Right lobe of liver (tissue), 6 donors: ENCODE results near the gene RBM18. TPM values are rescaled to one million over a fixed set of nuclear protein-coding genes. Genes with fewer than 3 reads are reported as not detected.

Experiments used
- ATAC-seq, 4 donors: fragments of 200-7000 bp; cut with Tn5 transposase; one replicate each; pipeline ENCODE4 v1.9.1; 2020; ENCODE audit warnings: mild to moderate bottlenecking in 4 of 4, moderate library complexity in 4 of 4
- DNase-seq, 3 donors: peaks; one replicate each; pipeline ENCODE4 v3.0.0-alpha.2; 2020
- H3K27ac ChIP-seq, 3 donors: fragments of 200-600 bp; one replicate each; pipeline ENCODE4 v1.8.0; 2022
- H3K27me3 ChIP-seq, 2 donors: fragments of 200-600 bp; one replicate each; pipeline ENCODE4 v1.8.0; 2022
- H3K36me3 ChIP-seq, 4 donors: fragments of 200-600 bp; sonication (generic) in 1 of 4; one replicate each; pipeline versions ENCODE4 v1.5.1 to v1.8.0; 2017 to 2022; ENCODE audit warnings: control low read depth in 1 of 4
- H3K4me1 ChIP-seq, 4 donors: fragments of 200-600 bp; sonication (generic) in 1 of 4; one replicate each; pipeline versions ENCODE4 v1.5.1 to v1.8.0; 2017 to 2022; ENCODE audit warnings: control low read depth in 1 of 4
- H3K4me3 ChIP-seq, 3 donors: fragments of 200-600 bp; one replicate each; pipeline ENCODE4 v1.8.0; 2022
- H3K9me3 ChIP-seq, 4 donors: fragments of 200-600 bp; sonication (generic) in 1 of 4; one replicate each; pipeline versions ENCODE4 v1.5.1 to v1.8.0; 2017 to 2022; ENCODE audit warnings: control low read depth in 1 of 4
- CTCF ChIP-seq, 4 donors: fragments of 200-600 bp in 3 of 4; fragments of 450-650 bp in 1 of 4; IDR thresholded peaks; one replicate each; pipeline versions ENCODE4 v1.5.1 to v1.8.0; 2016 to 2022; ENCODE audit warnings: antibody characterized with exemption in 4 of 4, mild to moderate bottlenecking in 2 of 4
- POLR2A ChIP-seq: fragments of 450-650 bp; IDR thresholded peaks from one replicate; pipeline ENCODE4 v1.6.1; 2017; ENCODE audit warnings: antibody characterized with exemption, mild to moderate bottlenecking
- WGBS: methylation state at CpG from one replicate; pipeline ENCODE4 v1.1.6; 2018; ENCODE audit warnings: low coverage, low lambda C conversion rate; ENCODE audit not compliant: insufficient coverage; ENCODE audit errors: missing lambda C conversion rate; 5-methylcytosine and 5-hydroxymethylcytosine counted together
- intact Hi-C, 2 donors: fragments of 100-400 bp; cut with DNase I; formaldehyde crosslinking; loops; one replicate each; pipeline versions ENCODE4 v1.11.2 to v1.14.1; 2022
- total RNA-seq, 6 experiments: library from RNA; depleted of rRNA in 2 of 6; stranded (reverse); fragments of >200 nt in 2 of 6; fragmentation: NEBNext Ultra II Directional in 3 of 6; extraction: Animal tissue kit (Norgen Biotek cat#: 25700) in 3 of 6; gene quantifications; one replicate each; pipeline versions ENCODE4 v1.1.0 to v1.2.4, GENCODE V29; 2016 to 2023
- donor health status: DM: no; HTN: yes; CAD: no.
- donor health status: DM: no; HTN: no; CAD: no.
- donor health status: DM: no; HTN: no; CAD: no.
- donor health status: DM: no; HTN: yes; CAD: no.
- donor health status: DM: no; HTN: yes; CAD: no.

Gene RBM18
- total RNA-seq, 6 experiments from 2014 or later, result 3.4 to 9.3 (median 8.7) TPM

GRCh38 chr9:122209451-122209850, 55.2 kb downstream of the RBM18 start:
- ATAC-seq, result no peak
- no peak overlapping the region for H3K4me3 ChIP-seq
- H3K27me3 ChIP-seq, result peaks cover 0 to 8% of the 10 kb centered on the region in 2 donors
- H3K4me1 ChIP-seq, result no peaks in the 10 kb centered on the region
- no peak for DNase-seq
- no peak overlapping the region for H3K27ac ChIP-seq
- no CpG with 5 or more reads among the region's 12 CpGs for WGBS
- intact Hi-C loops, result no loop called here
- H3K9me3 ChIP-seq, result no peaks in the 10 kb centered on the region
- H3K36me3 ChIP-seq, result no peaks in the 10 kb centered on the region
- TF ChIP-seq POLR2A (no peak), CTCF (IDR thresholded peaks at IDR 0.05) (no peak)

- H3K27me3 ChIP-seq, result no peaks in the 10 kb centered on the region
- H3K4me3 ChIP-seq, result no peak overlapping the region
- no peaks in the 10 kb centered on the region for H3K4me1 ChIP-seq
- TF ChIP-seq POLR2A, result no peak
- TF ChIP-seq CTCF (IDR thresholded peaks at IDR 0.05), result no peak
- no peak for DNase-seq
- 57% methylated on average over 7 of the region's 9 CpGs for WGBS
- intact Hi-C loops, result no loop called here
- H3K27ac ChIP-seq, result no peak overlapping the region
- no peak for ATAC-seq
- H3K9me3 ChIP-seq, result no peaks in the 10 kb centered on the region
- H3K36me3 ChIP-seq, result no peaks in the 10 kb centered on the region
Observed at GRCh38 chr9:122207096-122207495, 57.5 kb downstream of the RBM18 start.

DNA sequence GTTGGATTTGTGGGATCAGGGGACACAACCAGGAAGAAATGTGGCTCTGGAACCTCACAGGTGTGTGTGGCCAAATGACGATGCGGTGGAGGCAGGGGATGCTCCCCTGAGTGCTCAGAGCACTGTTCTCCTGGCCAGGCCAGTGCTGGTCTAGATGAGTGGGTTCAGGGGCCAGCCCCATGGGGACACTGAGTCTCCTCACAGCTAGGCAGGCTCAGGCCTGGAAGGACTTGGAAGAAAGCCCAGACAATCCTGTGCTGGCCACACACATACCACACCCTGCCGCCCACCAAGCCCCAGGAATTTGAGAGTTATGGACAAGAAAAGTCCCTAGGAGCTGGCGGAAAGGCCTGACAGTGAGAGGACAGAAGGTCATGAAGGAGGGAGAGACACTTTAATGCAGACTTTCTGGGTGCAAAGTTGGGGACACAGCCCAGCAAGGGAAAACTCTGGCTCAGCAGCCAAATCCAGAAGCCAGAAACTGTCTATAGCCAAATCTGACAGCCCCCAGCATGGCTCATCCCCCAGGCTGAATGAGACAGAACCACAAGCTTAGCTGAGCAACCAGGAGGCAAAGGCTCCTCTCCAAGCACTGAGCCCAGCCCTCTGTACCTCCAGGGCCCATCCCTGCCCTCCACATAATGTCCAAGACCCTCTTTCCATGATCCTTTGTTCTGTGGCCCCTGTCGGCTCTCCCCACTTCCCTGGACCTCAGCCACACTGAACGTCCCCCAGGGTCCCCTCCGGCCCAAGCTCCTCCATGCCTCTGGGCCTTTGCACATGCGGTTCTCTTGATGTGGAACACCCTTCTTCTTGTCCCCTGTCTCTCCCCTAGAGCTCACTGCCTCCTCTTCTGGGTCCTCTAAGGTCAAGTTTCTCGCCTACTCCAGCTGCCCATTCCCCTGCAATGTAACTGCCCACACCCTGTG, 58.3 kb downstream of the RBM18 start:
- Histone ChIP-seq H3K4me1 (no peaks in the 10 kb centered on the region), H3K27ac (no peak overlapping the region), H3K36me3 (no peaks in the 10 kb centered on the region), H3K9me3 (no peaks in the 10 kb centered on the region), H3K27me3 (no peaks in the 10 kb centered on the region), H3K4me3 (no peak overlapping the region)
- intact Hi-C loops, result no loop called here
- TF ChIP-seq CTCF (IDR thresholded peaks at IDR 0.05) (no peak), POLR2A (no peak)
- DNase-seq (no peak), ATAC-seq (no peak)
- 61% methylated on average over 8 of the region's 9 CpGs for whole genome bisulfite sequencing

DNA sequence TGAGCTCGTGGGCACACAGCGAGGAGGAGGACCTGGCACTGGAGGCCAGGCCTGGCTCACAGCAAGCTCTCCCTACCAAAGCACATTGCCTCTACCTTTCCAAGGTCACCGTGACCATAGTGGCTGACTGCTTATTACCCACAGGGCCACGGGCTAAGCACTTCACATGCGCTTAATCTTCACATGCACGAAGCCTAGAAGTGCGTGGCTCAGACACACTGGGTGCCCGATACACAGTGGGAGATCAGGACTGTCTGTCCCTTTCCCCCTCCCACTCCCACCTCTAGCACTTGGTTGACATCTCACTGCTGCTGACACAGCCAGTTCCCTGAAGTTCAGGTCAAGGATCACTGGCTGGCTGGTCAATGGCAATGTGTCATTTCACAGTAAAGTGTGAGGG, 59.5 kb downstream of the RBM18 start:
- Histone ChIP-seq H3K36me3 (no peaks in the 10 kb centered on the region), H3K9me3 (no peaks in the 10 kb centered on the region), H3K27me3 (no peaks in the 10 kb centered on the region), H3K27ac (no peak overlapping the region), H3K4me1 (no peaks in the 10 kb centered on the region), H3K4me3 (no peak overlapping the region)
- WGBS, result 93% methylated on average over 6 of the region's 8 CpGs
- DNase-seq (no peak), ATAC-seq (no peak)
- TF ChIP-seq CTCF (IDR thresholded peaks at IDR 0.05), result no peak
- intact Hi-C loops, result no loop called here
